Measurements from ENCODE around the gene SBF2. TPM values are rescaled to one million over a fixed set of nuclear protein-coding genes. Genes with fewer than 3 reads are reported as not detected.

SBF2 gene
- total RNA-seq, 1 experiment from 2014 or later = 30.2 TPM

DNA sequence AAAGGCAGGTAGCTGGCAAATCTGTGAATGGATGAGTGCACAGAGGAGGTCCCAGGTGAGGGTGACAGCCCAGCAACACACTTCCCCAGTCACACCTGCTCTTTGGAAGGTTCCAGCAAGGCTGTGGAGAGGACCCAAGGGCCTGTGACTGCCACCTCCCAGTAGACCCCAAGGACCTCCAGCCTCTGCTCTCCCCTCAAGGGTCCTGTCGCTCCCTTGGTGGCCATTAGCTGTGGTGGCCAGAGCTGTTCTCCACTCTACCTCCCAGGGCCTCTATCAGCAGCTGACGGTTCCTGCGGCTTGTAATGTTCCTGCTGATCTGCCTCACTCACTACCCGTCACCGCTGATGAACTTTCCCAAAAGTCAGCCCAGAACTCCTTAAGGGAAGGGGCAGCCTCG is 537.1 kb downstream of the SBF2 start:
- TF ChIP-seq, protein P1, sequence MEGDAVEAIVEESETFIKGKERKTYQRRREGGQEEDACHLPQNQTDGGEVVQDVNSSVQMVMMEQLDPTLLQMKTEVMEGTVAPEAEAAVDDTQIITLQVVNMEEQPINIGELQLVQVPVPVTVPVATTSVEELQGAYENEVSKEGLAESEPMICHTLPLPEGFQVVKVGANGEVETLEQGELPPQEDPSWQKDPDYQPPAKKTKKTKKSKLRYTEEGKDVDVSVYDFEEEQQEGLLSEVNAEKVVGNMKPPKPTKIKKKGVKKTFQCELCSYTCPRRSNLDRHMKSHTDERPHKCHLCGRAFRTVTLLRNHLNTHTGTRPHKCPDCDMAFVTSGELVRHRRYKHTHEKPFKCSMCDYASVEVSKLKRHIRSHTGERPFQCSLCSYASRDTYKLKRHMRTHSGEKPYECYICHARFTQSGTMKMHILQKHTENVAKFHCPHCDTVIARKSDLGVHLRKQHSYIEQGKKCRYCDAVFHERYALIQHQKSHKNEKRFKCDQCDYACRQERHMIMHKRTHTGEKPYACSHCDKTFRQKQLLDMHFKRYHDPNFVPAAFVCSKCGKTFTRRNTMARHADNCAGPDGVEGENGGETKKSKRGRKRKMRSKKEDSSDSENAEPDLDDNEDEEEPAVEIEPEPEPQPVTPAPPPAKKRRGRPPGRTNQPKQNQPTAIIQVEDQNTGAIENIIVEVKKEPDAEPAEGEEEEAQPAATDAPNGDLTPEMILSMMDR (conservative IDR thresholded peaks at IDR 0.05) = no peak
- no peak overlapping the region for H4K8ac ChIP-seq (replicated peaks; ENCODE audit: insufficient read length, low read depth, low read length)
- no peak overlapping the region for H2BK120ac ChIP-seq (ENCODE audit: low read depth, low read length, poor library complexity, severe bottlenecking)
- no peak overlapping the region for H3K14ac ChIP-seq (ENCODE audit: insufficient read depth, low read length)
- H3K56ac ChIP-seq (ENCODE audit: insufficient read length, low read depth, low read length) = no peak overlapping the region
- H3K9me3 Mint-ChIP-seq = no peaks in the 10 kb centered on the region
- no peaks in the 10 kb centered on the region for H3K27me3 Mint-ChIP-seq (ENCODE audit: low read depth)
- peak overlapping the region; percentile 15 for H2BK12ac ChIP-seq (ENCODE audit: insufficient read length, low read depth, low read length)
- H3K36me3 Mint-ChIP-seq (ENCODE audit: insufficient read depth in 1 of 3, low read depth in 3 of 3) = peaks cover 4 to 10% (median 8%) of the 10 kb centered on the region in 3 experiments; a peak in 5 of 7 replicates
- H3T11ph ChIP-seq (ENCODE audit: low read length) = no peak overlapping the region
- no peak overlapping the region for H3K4me3 Mint-ChIP-seq
- H3K9me3 ChIP-seq (ENCODE audit: control insufficient read depth, low read depth, low read length) = no peaks in the 10 kb centered on the region
- no peak overlapping the region for H2BK5ac ChIP-seq (ENCODE audit: insufficient read length, low read length)
- DNase-seq = no peak
- no peak overlapping the region for H3K18ac ChIP-seq (ENCODE audit: insufficient read length, low read depth, low read length)
- no peaks in the 10 kb centered on the region for H3K79me1 ChIP-seq (ENCODE audit: insufficient read depth, low read depth, low read length, poor library complexity, severe bottlenecking)
- H4K5ac ChIP-seq (ENCODE audit: insufficient read length, low read depth, low read length) = no peak overlapping the region
- H2BK15ac ChIP-seq (ENCODE audit: low read depth, low read length) = no peak overlapping the region
- H3K4me1 Mint-ChIP-seq = peaks cover 35 to 36% of the 10 kb centered on the region in 2 experiments
- H4K91ac ChIP-seq (ENCODE audit: insufficient read length, low read depth, low read length) = no peak overlapping the region
- no peak overlapping the region for H3K4me2 ChIP-seq (ENCODE audit: insufficient read depth, insufficient read length, low read length)
- H3K79me2 ChIP-seq (ENCODE audit: insufficient read depth, low read length) = no peaks in the 10 kb centered on the region
- H3K27ac ChIP-seq (ENCODE audit: insufficient read length, low read depth, low read length) = no peak overlapping the region
- H2AK5ac ChIP-seq (ENCODE audit: insufficient read length, low read length) = no peak overlapping the region
- H2BK20ac ChIP-seq (ENCODE audit: low read depth, low read length, poor library complexity, severe bottlenecking) = no peak overlapping the region
- 0 out of 2 replicates have a peak, but pooled peaks cover 3% of the 10 kb centered on the region for H3K4me1 ChIP-seq (ENCODE audit: insufficient read depth, low read length)
- H2AFZ ChIP-seq (ENCODE audit: low read length) = no peak overlapping the region
- WGBS (ENCODE audit: extremely low coverage, insufficient read length, low lambda C conversion rate) = no CpG with 5 or more reads among the region's 6 CpGs
- peaks cover 9% of the 10 kb centered on the region for H3K23me2 ChIP-seq (ENCODE audit: insufficient read length, low read depth, low read length, poor library complexity, severe bottlenecking)
- no peak overlapping the region for H3K23ac ChIP-seq (ENCODE audit: insufficient read length, low read depth, low read length)
- H4K20me1 ChIP-seq (ENCODE audit: control insufficient read depth, insufficient read depth, insufficient read length) = no peaks in the 10 kb centered on the region
- no peaks in the 10 kb centered on the region for H3K27me3 ChIP-seq (ENCODE audit: insufficient read depth, low read length)
- H3K4ac ChIP-seq (ENCODE audit: low read depth, low read length) = no peak overlapping the region
- no peak overlapping the region for H3K9ac ChIP-seq (ENCODE audit: extremely low read depth, insufficient read length, low read length)
- H3K27ac Mint-ChIP-seq = no peak overlapping the region

Data from H9 (cell line).